Measurements from ENCODE around the gene DLGAP1. TPM values are rescaled to one million over a fixed set of nuclear protein-coding genes. Genes with fewer than 3 reads are reported as not detected.

The DLGAP1 gene
- total and polyA plus RNA-seq, 10 of the 15 experiments (the other 5 are each of a cell fraction or from before 2014, with no cell fraction given), result 0.23 to 27.6 (median 1.9) TPM

DNA sequence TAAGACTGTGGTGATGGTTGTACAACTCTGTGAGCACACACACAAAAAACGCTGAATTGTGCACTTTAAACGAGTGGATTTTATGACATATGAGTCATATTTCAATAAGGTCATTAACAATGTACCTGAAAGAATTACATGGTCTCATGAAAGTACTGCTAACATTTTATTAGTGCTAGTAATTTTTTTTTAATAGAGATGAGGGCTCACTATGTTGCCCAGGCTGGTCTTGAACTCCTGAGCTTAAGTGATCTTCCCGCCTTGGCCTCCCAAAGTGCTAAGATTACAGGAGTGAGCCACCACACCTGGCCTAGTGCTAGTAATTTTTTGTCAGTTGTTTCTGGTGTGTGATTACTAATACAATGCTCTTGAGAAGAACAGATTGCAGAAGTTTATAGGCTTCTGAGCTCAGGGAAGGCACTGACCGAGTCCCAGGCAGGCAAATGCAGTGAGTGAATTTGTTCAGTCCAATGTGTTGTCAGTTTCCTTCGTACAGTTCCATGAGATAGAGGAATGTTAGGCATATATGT, 828.1 kb downstream of the DLGAP1 start:
- no peaks in the 10 kb centered on the region for H3K4me1 ChIP-seq (ENCODE audit: control insufficient read depth, insufficient read depth, low read length)
- WGBS (ENCODE audit: insufficient coverage, insufficient replicate concordance, low lambda C conversion rate, missing lambda C conversion rate), result 53% methylated on average over 5 of the region's 5 CpGs
- ChIA-PET SMC1A (ENCODE audit: uncharacterized antibody, unreplicated experiment) (interaction anchor here (1.3 to 1.7 kb wide), 2 partner anchors 27 to 38 kb away, joined by 3 to 5 read pairs; no protein-coding TSS in a partner anchor), POLR2A (interaction anchor here (0.6 kb wide), 2 partner anchors 19 to 218 kb away, joined by 3 to 4 read pairs; no protein-coding TSS in a partner anchor), RAD21 (ENCODE audit: unreplicated experiment) (no interaction called here), CTCF (interaction anchor here (0.6 kb wide), 1 partner anchor 37 kb away, joined by 3 read pairs; no protein-coding TSS in a partner anchor)
- no peaks in the 10 kb centered on the region for H4K20me1 ChIP-seq (ENCODE audit: control insufficient read depth, insufficient read depth)
- H2AFZ ChIP-seq (ENCODE audit: control insufficient read depth, low read depth, low read length), result no peak overlapping the region
- in situ Hi-C loops (cut with MboI), result no loop called here
- intact Hi-C loops (cut with micrococcal nuclease; ENCODE audit: unreplicated experiment), result no loop called here
- H3K9me3 ChIP-seq (replicated peaks; ENCODE audit: control insufficient read depth, insufficient read depth, low read length), result no peaks in the 10 kb centered on the region
- DNase-seq (ENCODE audit: low read depth, low spot score) (no peak), FAIRE-seq (no peak), ATAC-seq (no peak)
- H3K4me2 ChIP-seq (ENCODE audit: control insufficient read depth, insufficient read depth), result no peak overlapping the region
- TF ChIP-seq PML (IDR thresholded peaks at IDR 0.05; ENCODE audit: low read length) (no peak), RBBP5 (conservative IDR thresholded peaks at IDR 0.05) (no peak), MEF2B (IDR thresholded peaks at IDR 0.05; ENCODE audit: partially characterized antibody, poor library complexity, severe bottlenecking) (no peak), MYB (IDR thresholded peaks at IDR 0.05; ENCODE audit: borderline replicate concordance, low read depth, low read length) (no peak), NFIC (IDR thresholded peaks at IDR 0.05; ENCODE audit: low read depth, low read length) (no peak), TCF12 (IDR thresholded peaks at IDR 0.05; ENCODE audit: low read depth, low read length) (no peak), CBX5 (IDR thresholded peaks at IDR 0.05; ENCODE audit: low read depth) (no peak), ZNF274 (IDR thresholded peaks at IDR 0.05; ENCODE audit: insufficient read depth, insufficient read length) (no peak), RAD51 (IDR thresholded peaks at IDR 0.05) (no peak)
- TF ChIP-seq, protein P1, sequence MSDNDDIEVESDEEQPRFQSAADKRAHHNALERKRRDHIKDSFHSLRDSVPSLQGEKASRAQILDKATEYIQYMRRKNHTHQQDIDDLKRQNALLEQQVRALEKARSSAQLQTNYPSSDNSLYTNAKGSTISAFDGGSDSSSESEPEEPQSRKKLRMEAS (IDR thresholded peaks at IDR 0.05; ENCODE audit: low read depth, low read length), result no peak
- TF ChIP-seq, protein P2, sequence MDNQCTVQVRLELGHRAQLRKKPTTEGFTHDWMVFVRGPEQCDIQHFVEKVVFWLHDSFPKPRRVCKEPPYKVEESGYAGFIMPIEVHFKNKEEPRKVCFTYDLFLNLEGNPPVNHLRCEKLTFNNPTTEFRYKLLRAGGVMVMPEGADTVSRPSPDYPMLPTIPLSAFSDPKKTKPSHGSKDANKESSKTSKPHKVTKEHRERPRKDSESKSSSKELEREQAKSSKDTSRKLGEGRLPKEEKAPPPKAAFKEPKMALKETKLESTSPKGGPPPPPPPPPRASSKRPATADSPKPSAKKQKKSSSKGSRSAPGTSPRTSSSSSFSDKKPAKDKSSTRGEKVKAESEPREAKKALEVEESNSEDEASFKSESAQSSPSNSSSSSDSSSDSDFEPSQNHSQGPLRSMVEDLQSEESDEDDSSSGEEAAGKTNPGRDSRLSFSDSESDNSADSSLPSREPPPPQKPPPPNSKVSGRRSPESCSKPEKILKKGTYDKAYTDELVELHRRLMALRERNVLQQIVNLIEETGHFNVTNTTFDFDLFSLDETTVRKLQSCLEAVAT (IDR thresholded peaks at IDR 0.05), result no peak
- TF ChIP-seq, protein P3, sequence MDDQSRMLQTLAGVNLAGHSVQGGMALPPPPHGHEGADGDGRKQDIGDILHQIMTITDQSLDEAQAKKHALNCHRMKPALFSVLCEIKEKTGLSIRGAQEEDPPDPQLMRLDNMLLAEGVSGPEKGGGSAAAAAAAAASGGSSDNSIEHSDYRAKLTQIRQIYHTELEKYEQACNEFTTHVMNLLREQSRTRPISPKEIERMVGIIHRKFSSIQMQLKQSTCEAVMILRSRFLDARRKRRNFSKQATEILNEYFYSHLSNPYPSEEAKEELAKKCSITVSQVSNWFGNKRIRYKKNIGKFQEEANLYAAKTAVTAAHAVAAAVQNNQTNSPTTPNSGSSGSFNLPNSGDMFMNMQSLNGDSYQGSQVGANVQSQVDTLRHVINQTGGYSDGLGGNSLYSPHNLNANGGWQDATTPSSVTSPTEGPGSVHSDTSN (IDR thresholded peaks at IDR 0.05; ENCODE audit: insufficient replicate concordance, low read depth, low read length), result no peak
- H3K79me2 ChIP-seq (ENCODE audit: control insufficient read depth, insufficient read depth, low read length), result no peaks in the 10 kb centered on the region
- H3K27ac ChIP-seq (ENCODE audit: control insufficient read depth, insufficient read depth), result no peak overlapping the region
- H3K36me3 ChIP-seq (ENCODE audit: control insufficient read depth in 2 of 2, insufficient read depth in 2 of 2, low read length in 1 of 2), result no peaks in the 10 kb centered on the region; a peak in 1 of 4 replicates
- H3K27me3 ChIP-seq (replicated peaks in 1 of 2; ENCODE audit: control insufficient read depth in 2 of 2, insufficient read depth in 2 of 2, low read length in 1 of 2), result no peaks in the 10 kb centered on the region
- H3K4me3 ChIP-seq, result no peak overlapping the region
- no peak overlapping the region for H3K9ac ChIP-seq (ENCODE audit: control insufficient read depth, insufficient read depth, low read length)
- BruUV-seq (replicated peaks), result no TSS peak
